Erythroblast (primary cell): ENCODE results near the gene FANCD2.
A peak's percentile ranks its signal among the peaks of the same experiment; 100 is the strongest.

Experiments
- DNase-seq, 2 experiments: peaks; one replicate each; lab custom pipeline; 2025; lab: John Stamatoyannopoulos, UW
- GATA1 ChIP-seq: IDR thresholded peaks from 2 replicates; pipeline ENCODE4 v1.6.1; 2011; ENCODE audit warnings: low read depth, mild to moderate bottlenecking, control low read depth, low read length, moderate library complexity
- POLR2A ChIP-seq: IDR thresholded peaks from 2 replicates; pipeline ENCODE4 v1.6.1; 2011; ENCODE audit warnings: mild to moderate bottlenecking, low read length

Gene FANCD2

GRCh38 chr3:10026084-10026890 is at the start of gene FANCD2:
Gene FANCD2 (plus strand): TSS chr3:10026437. CDS start chr3:10028658, 2,221 bp downstream.
- DNase-seq, result peak; percentile 95 to 97
- TF ChIP-seq GATA1 (no peak), POLR2A (peak; percentile 94)

- peak; percentile 97 to 98 for DNase-seq
- no peak for TF ChIP-seq GATA1
- TF ChIP-seq POLR2A, result peak; percentile 72
Measured at GRCh38 chr3:9976721-9977709, 49.2 kb upstream of the FANCD2 start.

GRCh38 chr3:9978710-9979305 is 47.4 kb upstream of the FANCD2 start:
- peak; percentile 27 for TF ChIP-seq POLR2A
- no peak for TF ChIP-seq GATA1

GRCh38 chr3:9980251-9980650 is 46.0 kb upstream of the FANCD2 start:
- DNase-seq, result no peak
- TF ChIP-seq GATA1 (no peak), POLR2A (no peak)

More at GRCh38 chr3:9978710-9979305, 47.4 kb upstream of the FANCD2 start:
- DNase-seq, result peak; percentile 85 to 89

GRCh38 chr3:9986230-9986725 is 40.0 kb upstream of the FANCD2 start:
- DNase-seq, result peak in 1 of 2 experiments; percentile 87
- no peak for TF ChIP-seq GATA1
- TF ChIP-seq POLR2A, result no peak

- DNase-seq, result no peak
- TF ChIP-seq GATA1 (no peak), POLR2A (no peak)
Measured at GRCh38 chr3:9994086-9994844, 32.0 kb upstream of the FANCD2 start.

GRCh38 chr3:10000686-10001085 is 25.6 kb upstream of the FANCD2 start:
- DNase-seq, result no peak
- TF ChIP-seq GATA1, result no peak
- no peak for TF ChIP-seq POLR2A

GRCh38 chr3:10002951-10003350 is 23.3 kb upstream of the FANCD2 start:
- no peak for TF ChIP-seq GATA1
- no peak for TF ChIP-seq POLR2A
- DNase-seq, result no peak

- DNase-seq, result no peak
Measured at GRCh38 chr3:10004506-10004905, 21.7 kb upstream of the FANCD2 start.

GRCh38 chr3:10004960-10005564 is 21.2 kb upstream of the FANCD2 start:
- TF ChIP-seq POLR2A (no peak), GATA1 (no peak)
- no peak for DNase-seq

More at GRCh38 chr3:10004506-10004905, 21.7 kb upstream of the FANCD2 start:
- peak; percentile 26 for TF ChIP-seq POLR2A
- TF ChIP-seq GATA1, result no peak

- DNase-seq, result no peak
- TF ChIP-seq GATA1 (no peak), POLR2A (no peak)
Measured at GRCh38 chr3:10006048-10006761, 20.0 kb upstream of the FANCD2 start.

- TF ChIP-seq GATA1 (no peak), POLR2A (no peak)
Measured at GRCh38 chr3:10006762-10007090, 19.5 kb upstream of the FANCD2 start.

More at GRCh38 chr3:10006762-10007090, 19.5 kb upstream of the FANCD2 start:
- DNase-seq, result no peak
